GM18498 (cell line): ENCODE data around the gene GJB2.
"Not testable (repeated sequence)": the region's sequence is repeated elsewhere in the genome, so short reads cannot be mapped to it uniquely, and the experiment has no call there.

ENCODE experiments used
- ATAC-seq: cut with Tn5 transposase; IDR thresholded peaks from one replicate; pipeline ENCODE4 v1.9.1; 2021; ENCODE audit warnings: mild to moderate bottlenecking, moderate library complexity; ENCODE audit not compliant: unreplicated experiment

The GJB2 gene

DNA sequence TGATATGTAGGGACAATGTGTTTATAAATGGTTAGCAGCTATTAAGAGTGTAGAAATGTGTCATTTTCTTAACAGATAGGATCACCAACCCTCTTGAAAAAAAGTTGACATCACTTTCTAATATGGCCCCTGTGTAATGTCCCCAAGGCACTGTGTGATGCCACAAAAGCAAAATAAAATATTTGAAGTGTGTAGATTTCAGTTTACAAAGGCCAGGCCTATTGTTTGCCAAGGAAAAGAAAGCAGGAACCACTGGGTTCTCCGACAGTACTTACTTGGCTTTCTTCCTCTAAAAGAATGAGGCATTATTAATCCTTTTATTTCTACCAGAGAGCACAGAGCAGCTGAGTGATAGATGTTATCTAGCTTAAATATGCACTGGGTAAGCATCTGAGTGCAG, 21.4 kb downstream of the GJB2 start:
- no peak for ATAC-seq

DNA sequence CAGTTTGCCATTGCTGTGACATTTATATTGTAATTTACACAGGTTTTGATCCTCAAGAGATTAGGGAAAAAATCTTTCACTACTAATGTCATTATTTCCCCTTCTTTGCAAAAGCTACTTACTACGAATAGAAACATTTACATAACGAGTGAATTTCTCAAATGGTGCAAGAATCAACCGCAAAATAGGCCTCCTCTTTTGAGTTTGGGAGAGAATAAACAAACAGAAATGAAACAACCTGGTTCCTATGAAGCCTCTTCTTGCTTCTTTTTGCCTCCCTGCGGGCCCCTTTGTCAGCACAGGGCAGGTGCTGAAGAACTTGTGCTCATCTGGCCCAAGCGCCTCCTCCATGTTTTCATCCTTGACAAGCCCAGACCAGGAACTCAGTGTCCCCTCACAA, 21.8 kb downstream of the GJB2 start:
- ATAC-seq, result no peak

DNA sequence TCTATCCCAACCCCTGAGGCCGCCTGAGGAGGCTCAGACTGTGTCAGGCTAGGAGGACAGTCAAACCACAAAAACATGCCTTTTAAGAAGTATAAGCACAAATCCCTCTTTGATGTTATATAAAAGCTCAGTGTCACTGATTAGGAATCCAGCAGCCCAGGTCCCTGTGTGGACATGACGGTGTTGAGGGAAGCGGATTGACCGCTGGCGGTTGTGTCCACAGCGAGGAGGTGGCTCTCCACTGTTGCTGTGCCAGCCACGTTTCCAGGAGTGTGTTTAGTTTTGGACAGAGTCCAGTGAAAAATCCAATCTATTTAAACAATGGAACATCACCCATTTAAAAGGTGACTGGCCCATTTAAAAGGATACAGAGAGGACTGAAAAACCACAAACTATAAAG, 24.3 kb downstream of the GJB2 start:
- ATAC-seq, result no peak

DNA sequence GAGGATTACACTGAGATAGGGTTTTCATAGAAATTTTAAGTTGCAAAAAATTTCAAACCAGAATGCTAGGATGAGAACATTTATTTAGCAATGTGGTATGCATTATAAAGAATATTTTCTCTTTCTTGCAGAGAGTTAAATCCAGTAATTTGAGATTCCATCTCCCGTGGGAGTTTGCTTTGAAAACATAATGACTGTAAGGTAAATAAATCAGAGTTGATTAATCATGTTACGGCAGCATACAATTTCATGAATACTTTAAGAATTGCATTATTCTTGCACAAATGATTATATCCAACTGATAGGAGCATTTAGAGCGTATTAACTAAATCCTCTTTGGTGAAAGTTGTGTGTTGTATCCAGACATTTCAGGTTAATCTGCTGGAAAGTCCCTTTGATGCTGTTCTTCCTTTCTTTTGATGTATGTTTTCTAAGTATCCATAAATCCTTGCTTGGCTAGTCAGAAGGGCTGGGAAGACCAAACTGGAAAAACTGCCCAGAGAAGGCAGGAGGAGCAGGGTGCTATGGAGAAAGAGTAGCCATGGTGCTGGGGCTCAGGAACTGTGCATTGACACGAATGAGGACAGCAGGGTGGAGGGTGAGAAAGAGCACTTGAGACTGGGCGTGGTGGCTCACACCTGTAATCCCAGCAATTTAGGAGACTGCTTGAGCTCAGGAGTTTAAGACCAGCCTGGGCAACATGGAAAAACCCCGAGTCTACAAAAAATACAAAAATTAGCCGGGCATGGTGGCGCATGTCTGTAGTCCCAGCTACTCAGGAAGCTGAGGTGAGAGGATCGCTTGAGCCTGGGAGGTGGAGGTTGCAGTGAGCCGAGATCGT, 27.1 kb downstream of the GJB2 start:
- ATAC-seq, result no peak

DNA sequence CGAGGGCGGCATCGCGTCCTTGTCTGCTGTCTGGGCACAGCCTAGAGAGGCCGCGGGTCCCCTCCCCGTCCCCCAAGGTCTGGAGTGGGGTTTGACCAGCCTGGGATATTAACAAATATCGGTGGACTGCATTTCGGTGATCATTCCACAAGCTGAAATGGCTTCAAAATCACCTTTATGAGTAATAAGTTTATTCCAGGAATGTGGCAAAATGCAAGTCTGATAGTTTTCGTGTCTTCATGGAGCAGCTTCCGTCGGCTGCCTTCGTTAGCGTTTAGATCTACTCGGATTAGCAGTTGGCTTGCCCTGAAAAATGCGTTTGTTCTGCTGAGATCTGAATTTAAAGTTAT, 30.8 kb downstream of the GJB2 start:
- ATAC-seq, result no peak

DNA sequence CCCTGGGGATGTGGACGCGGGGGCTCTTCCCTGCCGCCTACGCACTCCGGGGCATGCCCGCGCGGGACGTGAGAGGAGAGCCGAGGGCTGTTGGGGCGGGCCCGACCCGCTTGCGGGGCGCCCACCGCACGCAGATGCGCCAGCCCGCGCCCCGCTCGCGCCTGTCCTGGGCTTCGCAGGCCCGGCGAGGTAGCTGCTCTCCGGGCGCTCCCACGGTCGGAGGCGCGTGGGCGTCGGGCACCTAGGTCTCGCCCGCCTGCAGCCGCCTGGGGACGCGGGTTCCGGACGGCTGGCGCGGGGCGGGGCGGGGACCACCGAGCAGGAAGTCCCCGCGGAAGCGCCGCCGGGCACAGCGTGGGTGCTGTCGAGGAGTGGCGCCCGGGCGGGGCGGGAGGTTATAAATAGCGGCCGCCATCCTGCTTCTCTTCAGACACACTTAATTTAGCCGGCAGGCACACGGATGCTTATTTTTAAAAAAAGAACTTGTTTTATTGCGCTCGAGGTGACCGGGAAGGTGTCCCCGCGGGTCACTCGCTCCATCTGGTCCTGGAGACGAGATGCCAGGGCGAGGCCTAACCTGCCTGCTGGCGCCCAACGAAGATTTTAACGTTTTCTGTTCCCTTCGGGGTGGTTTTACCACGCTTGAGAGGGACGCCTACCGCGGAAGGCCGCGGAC, 31.3 kb downstream of the GJB2 start:
- ATAC-seq, result peak; percentile 62

DNA sequence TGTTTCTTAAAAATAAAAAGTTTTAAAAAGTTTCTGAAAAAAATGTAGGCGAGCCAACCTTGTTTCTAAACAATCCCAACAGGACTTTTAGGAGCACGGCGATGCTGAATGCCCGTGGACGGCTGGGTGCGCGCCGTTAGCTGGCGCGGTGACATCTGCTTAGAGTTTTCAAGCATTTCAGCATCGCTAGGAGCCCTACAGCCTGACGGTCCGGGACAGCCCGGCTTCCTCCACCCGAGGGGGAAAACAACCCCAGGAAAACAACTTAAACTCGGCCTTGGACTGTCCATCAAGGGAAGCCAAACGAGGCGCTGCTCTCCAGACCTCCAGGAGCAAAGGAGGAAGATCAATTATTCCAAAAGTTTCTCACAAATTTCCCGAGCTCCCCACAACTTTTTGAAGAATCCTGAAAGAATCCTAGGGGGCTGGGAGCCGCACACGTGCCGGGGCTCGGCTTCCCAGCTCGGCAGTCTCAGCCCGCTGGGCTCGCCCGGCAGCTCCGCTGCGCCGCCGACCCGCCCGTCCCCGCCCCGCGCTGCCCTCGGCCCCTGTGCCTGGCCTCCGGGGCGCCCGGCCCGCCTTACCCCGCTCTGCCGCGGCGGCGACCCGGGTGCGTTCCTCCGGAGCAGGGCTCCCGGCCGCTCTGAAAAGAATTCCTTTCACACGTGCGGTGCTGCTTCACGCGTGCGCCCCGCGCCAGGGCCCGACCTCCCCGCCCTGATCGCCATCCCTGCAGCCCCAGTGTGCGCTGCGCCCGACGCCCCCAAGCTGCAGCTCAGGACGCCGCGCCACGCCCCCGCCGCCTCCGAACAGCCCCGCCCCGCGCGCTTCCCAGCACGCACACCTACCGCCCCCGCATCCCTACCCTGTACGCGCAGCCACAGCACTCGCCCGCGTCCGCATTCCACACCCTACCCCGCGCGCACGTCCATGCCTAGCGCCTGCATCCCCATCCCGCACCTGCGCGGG, 32.1 kb downstream of the GJB2 start, which contains the start of gene GJA3:
TSS of gene GJA3 (minus strand) at position 747 of the 969 bp plus-strand sequence. CDS start 17,764 bp downstream, outside the sequence.
- ATAC-seq, result peak; percentile 75

DNA sequence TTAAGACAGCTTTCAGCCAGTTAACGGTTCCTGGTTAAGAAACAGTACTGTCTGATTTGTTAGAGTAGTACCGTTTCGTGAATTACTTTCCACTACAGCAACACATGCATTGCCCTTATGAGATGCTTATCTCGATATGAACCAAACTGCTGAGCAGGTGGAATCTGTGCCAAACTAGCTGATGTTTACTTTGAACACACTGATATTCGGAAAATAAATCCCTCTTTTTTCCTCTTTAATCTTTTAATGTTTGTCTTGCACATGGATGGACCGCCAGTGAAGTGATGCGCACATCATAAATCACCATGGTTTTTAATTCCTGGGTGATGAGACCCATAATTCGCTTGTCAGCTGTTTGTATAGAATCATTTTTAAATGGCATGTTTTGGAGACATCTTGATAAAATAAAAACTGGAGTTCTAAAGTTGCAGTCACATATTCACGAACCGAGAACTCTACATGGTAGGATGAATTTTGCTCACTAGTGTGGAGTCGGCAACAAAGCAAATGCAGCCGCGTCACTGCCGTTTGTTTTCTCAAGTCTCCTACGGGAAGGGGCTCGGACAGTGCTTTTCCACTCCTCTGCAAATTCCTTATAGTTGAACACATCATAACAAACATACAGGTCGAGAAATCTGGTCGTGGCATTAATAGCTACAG, 33.0 kb downstream of the GJB2 start:
- ATAC-seq, result no peak

DNA sequence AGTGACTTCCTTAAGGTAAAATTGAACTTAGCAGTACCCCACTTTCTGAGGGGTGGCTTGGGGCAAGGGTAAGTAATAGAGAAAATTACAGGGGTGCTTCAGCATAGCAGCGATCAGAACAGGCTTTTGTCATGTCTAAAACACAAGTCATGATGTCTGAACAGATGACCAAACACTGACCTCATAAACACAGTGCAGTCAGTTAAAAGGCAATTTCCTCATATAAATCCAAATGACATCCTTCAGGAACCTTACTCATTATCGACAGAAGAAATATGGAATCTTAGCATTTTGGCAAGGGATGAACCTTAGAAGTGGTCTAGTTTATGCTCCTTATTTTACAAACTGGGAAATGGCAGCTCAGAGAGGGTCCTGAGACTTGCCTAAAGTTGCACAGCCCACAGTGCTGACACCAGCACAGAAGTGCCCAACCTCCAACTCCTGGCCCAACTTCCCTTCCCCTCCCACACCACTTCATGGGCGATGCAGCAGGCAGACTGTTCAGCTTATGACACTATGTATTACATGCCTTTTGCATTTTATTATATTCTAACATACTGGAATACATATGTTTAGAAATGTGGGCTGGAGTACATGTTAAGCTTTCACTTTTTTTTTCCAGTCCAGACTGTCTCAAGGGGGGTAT, 35.5 kb downstream of the GJB2 start:
- ATAC-seq, result no peak

DNA sequence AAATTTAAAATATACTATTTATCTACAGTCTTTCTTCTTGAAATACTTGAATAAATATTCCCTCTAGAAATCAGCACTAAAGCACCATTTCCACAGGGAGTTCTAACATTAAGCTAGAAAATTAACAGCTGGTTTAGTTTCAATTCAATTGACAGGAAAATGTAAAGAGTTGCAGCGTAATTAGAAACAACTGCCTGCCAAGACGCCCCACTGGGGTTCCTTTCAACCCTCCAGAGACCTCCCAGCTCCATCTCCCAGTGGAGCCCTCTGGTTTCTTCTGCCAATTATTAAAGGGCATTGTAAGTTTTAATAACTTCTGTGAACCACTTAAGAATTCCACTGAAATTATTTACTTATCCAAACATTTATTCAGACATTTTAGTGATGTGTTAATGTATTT, 36.0 kb downstream of the GJB2 start:
- no peak for ATAC-seq

DNA sequence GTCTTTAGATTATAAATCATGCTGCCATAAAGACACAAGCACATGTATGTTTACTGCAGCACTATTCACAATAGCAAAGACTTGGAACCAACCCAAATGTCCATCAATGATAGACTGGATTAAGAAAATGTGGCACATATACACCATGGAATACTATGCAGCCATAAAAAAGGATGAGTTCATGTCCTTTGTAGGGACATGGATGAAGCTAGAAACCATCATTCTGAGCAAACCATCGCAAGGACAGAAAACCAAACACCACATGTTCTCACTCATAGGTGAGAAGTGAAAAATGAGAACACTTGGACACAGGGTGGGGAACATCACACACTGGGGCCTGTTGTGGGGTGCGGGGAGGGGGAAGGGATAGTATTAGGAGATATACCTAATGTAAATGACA, 39.4 kb downstream of the GJB2 start:
- ATAC-seq, result not testable (repeated sequence)

DNA sequence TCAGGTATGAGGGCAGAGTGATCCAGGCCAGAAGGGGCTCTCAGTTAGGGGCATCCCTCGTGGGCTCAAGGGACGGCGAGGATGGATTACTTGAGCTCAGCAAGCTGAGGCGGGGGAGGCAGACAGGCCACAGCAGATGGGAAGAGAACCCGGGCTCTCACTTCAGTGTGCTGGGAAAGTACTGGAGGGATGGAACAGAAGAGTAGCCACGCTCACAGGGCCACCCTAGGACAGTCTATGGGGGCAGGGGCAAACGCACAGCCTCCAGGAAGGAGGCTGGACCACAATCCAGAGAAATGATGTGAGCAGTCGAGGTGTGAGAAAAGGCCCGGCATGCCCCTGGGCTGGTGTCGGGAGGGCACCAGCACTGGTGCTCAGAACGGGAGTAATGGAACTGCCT, 41.1 kb downstream of the GJB2 start:
- no peak for ATAC-seq

DNA sequence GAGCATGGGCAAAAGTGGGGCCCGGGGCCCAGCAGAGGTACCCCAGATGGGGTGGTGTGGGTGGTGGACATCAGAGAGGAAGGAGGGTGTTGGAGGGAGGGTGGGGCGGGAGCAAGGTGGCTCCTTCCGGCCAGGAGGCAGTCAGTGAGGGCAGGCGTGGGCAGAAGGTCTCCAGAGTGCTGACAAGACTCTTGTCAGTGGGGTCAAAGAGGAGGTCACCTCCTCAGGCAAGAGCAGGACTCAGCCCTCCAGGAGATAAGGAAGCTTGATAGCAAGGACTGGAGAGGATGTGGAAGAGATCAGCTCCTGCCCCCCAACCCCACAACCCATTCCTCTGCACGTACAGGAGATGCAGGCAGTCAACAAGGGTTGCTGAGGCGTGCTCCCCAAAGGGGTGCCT, 41.7 kb downstream of the GJB2 start:
- ATAC-seq, result no peak

DNA sequence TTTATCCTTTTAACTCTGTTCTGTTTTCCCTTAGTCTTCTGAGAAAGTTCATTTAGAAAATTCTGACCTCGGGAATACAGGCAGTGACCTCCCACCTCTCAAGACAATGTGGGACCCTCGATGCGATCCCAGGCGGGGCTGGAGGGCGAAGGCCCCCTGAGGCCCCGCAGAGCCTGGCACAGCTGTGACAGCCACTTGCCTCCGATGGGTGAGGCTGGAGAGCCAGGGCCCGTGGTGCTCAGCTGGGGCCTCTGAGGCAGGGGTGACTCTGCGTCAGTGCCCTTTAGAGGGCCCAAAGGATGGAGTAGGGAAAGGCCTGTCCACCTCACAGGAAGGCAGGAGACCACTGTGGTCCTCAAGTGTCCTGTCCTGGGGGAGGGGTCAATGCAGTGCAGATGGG, 42.2 kb downstream of the GJB2 start:
- ATAC-seq, result no peak

DNA sequence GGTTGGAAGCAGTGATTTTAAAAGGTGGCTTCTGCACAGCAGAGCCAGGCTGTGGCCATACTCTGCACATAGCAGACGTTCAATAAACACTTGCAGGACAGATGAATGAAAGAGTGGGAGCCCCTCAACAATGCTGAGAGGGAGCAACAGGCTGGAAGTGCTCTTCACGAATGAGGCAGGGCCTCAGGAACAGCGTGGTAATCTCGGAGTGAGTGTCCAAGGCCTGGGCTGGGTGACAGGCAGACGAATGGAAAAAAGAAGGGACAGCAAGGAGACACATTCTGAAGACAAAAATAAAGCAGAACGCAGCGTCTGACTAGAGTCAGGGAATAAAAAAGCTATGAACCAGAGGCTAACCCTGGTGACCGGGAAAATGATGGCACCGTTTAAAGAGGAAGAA, 43.0 kb downstream of the GJB2 start:
- ATAC-seq, result no peak

DNA sequence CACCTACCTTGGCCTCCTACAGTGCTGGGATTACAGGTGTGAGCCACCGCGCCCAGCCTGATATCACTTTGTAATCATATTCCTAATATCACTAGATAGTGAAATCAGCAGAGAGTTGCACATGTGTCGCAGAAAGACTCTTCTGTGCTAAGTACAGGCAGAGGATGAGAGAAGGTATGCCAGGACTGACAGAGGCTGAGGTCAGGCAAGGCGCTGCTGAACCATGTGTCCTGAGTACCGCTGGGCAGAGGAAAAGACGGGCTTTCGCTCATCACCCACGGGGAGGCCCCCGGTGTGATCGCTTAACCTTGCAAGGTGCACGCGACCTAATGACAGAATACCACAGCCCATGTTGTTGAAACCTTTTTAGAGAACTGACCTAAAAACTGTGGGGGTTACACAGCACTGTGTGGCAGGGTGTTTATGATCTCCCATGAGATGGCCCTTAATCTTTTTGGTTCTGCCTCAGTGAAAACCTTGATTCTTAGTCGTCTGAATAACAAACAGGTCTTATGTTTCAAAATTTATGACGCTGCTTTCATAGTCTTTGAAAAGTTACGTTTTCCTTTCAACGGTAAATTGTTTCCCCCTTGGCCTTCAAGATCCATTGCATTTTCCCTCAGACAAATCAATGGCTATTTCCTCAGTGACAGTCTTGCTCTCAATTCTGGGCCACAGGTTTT, 44.1 kb downstream of the GJB2 start:
- no peak for ATAC-seq

DNA sequence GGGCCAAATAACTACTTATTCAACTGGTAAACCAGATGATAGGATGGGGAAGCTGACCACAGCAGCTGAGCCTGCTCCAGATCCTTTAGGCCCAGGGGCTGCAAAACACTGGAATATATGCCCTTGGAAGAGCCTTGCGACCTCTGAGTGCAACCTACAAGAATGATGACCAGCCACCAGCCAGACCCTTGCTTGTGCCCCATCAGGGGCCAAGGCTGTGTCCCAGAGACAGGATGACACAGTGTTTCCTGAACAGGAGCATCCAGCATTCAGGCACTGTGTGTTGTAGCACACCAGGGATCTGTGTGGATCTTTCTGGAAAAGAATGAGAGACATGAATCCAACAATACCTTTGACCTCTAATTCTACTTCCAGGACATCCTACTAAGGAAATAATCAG, 46.4 kb downstream of the GJB2 start:
- ATAC-seq, result no peak

DNA sequence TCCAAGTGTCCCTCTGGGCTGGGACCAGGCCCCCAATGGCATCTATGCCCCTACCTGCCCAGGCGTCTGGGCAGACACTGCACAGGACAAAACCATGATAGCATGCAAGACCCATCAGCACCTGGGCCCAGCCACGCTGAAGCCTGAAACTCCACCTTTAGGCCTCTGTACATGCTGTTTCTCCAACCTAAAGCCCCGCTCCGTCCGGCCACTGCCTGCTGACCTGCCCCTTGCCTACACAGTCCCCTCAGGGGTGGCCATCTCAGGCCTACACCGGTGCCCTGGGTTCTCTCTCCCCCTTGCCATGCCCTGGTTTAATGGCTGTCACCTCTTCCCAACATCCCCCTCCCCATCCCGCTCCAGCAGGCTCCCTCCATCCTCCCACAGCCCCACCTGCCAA, 47.2 kb downstream of the GJB2 start:
- ATAC-seq, result no peak

DNA sequence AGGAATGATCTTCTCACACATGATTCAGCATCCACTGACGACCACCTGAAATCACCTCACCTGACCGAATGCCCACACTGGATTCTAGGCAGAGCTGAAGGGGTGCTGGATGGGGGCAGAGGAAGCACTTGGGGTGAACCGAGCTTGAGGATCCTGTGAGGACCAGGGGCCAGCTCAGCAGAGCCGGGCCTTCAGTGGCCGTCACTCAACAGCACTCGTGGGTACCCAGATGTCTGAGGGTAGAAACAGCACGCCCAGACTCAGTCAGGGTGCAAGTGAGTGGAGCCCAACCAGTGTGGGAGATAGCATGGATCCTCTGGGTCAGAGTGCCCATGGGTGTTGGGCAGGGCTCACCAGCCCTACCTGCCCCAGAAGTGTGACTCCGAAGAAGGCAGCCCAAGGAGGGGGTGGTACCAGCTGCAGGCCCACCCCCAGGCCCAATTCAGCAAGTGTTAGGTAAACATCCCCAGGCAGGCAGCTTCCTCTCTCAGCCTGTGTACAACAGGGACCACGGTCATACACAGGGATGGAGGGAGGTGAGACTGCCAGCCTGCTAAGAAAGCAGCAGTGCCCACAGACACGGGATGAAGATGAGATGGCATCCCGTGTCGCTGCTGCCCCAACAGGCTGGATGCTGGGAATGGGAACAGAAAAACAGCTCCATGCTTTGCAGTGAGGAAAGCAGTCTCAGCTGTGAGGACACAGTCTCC, 48.4 kb downstream of the GJB2 start:
- ATAC-seq, result no peak
